ENCODE measurements around the gene TMEM154.

Gene TMEM154

DNA sequence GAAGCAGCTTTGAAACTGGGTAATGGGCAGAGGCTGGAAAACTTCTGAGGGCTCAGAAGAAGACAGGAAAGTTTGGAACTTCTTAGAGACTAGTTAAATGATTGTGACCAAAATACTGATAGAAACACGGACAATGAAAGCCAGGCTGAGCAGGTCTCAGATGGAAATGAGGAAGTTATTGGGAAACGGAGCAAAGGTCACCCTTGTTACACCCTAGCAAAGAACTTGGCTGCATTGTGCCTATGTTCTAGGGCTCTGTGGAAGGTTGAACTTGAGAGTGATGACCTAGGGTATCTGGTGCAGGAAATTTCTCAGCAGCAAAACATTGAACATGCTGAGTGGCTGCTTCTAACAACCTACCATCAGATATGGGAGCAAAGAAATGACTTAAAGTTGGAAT is 93.1 kb downstream of the TMEM154 start:
- in situ Hi-C loops (cut with HindIII; ENCODE audit: low pct_ligation_motif_present, low sequenced_read_pairs) = no loop called here
- DNase-seq = no peak

DNA sequence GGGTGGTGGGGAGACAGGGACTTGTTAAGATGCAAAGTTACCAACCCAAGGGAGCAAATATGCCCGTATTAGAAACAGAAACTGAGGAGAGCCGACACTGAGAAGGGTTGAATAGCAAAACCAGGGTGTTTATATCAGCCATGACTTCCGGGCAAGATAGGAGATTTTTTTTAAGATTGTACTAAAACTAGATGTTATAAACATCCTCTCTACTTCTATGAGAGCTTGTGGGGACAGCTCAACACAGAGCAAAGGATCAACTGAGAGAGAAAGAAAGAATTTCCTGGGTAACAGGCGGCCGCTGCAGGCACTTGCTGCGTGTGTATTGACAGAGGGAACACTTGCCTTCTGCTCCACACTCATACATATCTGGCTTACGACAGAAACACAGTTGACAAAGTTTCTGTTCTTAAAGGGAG is 94.8 kb downstream of the TMEM154 start:
- DNase-seq = no peak
- no peak overlapping the region for H3K4me3 ChIP-seq (ENCODE audit: low read depth, low read length)
- no peaks in the 10 kb centered on the region for H3K36me3 ChIP-seq (replicated peaks)
- no peaks in the 10 kb centered on the region for H3K27me3 ChIP-seq (replicated peaks)
- in situ Hi-C loops (cut with HindIII; ENCODE audit: low pct_ligation_motif_present, low sequenced_read_pairs) = no loop called here
- TF ChIP-seq CTCF (IDR thresholded peaks at IDR 0.05; ENCODE audit: low read depth, low read length, missing control alignments) = no peak
- no peak overlapping the region for H3K27ac ChIP-seq

More for the DNA sequence above, 93.1 kb downstream of the TMEM154 start:
- Histone ChIP-seq H3K27me3 (replicated peaks) (no peaks in the 10 kb centered on the region), H3K36me3 (replicated peaks) (no peaks in the 10 kb centered on the region), H3K27ac (no peak overlapping the region), H3K4me3 (ENCODE audit: low read depth, low read length) (no peak overlapping the region)
- no peak for TF ChIP-seq CTCF (IDR thresholded peaks at IDR 0.05; ENCODE audit: low read depth, low read length, missing control alignments)

DNA sequence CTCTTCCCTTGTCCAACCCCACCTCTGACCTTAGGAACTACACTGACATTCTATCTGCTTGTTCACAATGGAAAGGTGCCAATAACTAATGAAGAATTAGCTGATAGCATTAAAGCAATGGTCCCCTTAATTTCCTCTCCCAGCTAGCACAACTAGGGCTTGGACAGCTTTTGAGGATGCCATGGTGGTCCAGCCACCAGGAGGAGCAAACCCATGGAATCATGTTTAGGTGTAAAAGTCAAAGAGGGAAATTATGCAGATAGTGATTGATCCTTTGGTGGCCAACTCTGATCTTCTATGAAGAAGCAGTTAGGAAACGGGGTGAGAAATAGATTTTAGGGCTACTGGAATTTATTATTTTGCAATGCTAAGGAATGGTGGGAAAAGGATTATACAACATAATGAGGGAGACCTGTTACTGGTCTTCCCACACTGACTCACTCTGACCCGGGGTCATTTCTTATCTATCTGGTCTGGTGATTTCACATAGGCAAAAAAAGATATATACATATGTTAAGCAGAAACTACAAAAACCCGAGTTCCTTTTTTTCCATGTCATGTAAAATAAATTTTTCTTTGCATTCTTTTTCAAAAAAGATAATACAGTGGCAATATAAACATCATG is 98.1 kb downstream of the TMEM154 start:
- Histone ChIP-seq H3K36me3 (replicated peaks) (no peaks in the 10 kb centered on the region), H3K4me3 (ENCODE audit: low read depth, low read length) (no peak overlapping the region), H3K27ac (no peak overlapping the region), H3K27me3 (replicated peaks) (no peaks in the 10 kb centered on the region)
- in situ Hi-C loops (cut with HindIII; ENCODE audit: low pct_ligation_motif_present, low sequenced_read_pairs) = no loop called here
- TF ChIP-seq CTCF (IDR thresholded peaks at IDR 0.05; ENCODE audit: low read depth, low read length, missing control alignments) = peak; percentile 60
- peak; percentile 46 for DNase-seq

DNA sequence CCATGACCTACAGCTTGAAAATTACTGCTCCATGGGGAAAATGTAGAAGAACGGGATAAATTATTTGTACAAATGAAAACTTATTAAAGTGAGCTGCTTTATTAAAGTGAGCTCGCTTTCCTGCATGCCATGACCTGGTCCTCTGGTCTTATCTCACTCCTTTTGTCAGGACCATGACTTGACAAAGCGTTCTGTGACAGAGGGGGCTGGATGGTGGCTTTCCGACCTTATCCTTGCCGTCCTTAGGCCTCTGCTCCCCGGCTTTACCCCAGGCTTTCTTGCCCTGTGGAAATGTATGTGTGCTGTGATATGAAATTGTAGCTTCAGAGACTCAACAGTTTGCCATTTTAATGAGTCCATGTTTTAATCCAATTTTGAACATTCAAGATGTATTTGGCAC is 99.9 kb downstream of the TMEM154 start:
- TF ChIP-seq CTCF (IDR thresholded peaks at IDR 0.05; ENCODE audit: low read depth, low read length, missing control alignments) = no peak
- Histone ChIP-seq H3K4me3 (ENCODE audit: low read depth, low read length) (no peak overlapping the region), H3K27ac (no peak overlapping the region), H3K27me3 (replicated peaks) (no peaks in the 10 kb centered on the region), H3K36me3 (replicated peaks) (no peaks in the 10 kb centered on the region)
- DNase-seq = no peak
- in situ Hi-C loops (cut with HindIII; ENCODE audit: low pct_ligation_motif_present, low sequenced_read_pairs) = no loop called here

GRCh38 chr4:152579107-152579764 is 100.6 kb downstream of the TMEM154 start:
- in situ Hi-C loops (cut with HindIII; ENCODE audit: low pct_ligation_motif_present, low sequenced_read_pairs) = no loop called here
- DNase-seq = no peak
- H3K36me3 ChIP-seq (replicated peaks) = no peaks in the 10 kb centered on the region
- no peak overlapping the region for H3K27ac ChIP-seq
- no peak overlapping the region for H3K4me3 ChIP-seq (ENCODE audit: low read depth, low read length)
- TF ChIP-seq CTCF (IDR thresholded peaks at IDR 0.05; ENCODE audit: low read depth, low read length, missing control alignments) = no peak
- H3K27me3 ChIP-seq (replicated peaks) = no peaks in the 10 kb centered on the region
